ENCODE results near the gene INSIG1.

The INSIG1 gene

DNA sequence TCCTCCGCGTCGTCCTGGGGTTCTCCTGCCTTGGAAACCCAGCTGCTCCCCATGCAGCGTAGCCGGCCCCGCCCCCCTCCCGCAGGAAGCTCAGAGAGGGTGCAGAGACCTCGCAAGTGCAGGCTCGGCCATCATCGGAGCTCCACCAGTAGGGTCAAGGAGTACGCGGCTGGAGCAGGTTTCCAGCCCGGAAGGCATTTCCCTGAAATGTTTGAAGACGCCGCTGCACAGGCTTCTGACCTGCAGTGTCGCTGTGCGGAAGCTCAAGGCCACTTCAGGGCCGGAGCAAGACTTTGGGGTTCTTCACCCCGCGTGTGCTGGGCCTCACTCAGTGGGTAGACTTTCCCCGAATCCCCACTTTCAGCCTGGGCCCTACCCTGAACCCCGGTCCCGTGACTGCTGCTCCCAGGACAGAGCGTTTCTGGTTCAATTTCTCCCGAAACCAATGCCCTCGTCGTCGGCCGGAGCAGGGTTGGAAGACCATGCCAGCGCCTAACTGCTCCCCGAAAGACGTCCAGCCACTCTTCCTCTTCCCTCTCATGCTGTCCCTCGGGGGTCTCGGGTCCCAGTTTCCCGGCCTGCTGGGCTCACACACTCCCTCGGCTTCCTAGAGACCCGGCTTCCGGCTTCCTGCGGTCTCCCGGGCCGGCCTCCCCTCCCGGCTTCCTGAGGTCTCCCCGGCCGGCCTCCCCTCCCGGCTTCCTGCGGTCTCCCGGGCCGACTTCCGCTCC is 52.1 kb downstream of the INSIG1 start:
- DNase-seq (ENCODE audit: low read depth): no peak

- no peak for DNase-seq (ENCODE audit: low read depth)
These were observed 53.6 kb downstream of the INSIG1 start for GRCh38 chr7:155351120-155351870.

DNA sequence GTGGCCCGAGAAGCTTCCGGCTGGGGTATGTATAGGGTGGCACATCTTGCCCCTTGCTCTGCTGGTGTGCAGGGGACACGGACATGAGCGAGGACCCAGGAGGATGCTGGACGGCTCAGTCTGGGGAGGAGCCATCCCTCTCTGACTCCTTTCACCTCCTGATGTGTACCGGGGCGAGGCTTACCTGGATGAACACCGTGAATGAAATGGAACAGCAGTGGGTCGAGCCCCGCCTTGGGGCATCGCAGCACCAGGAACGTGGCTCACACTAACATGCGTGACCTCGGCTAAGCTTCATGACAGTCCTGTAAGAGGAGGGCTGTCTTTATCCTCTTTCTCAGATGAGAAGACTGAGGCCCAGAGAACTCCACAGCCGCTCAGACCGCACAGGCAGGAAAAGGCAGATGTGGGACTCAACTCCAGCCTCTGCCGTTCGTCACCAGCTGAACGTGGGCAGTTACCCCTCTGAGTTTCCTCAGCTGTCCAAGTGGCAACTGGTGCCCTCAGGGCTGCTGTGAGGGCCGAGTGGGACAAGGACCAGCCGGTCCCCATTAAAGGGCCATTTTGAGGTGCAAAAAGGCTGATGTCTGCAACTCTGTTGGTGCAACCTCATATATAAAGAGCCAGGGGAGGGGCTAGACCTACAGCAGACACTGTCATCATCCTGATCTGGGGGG is 54.5 kb downstream of the INSIG1 start:
- DNase-seq (ENCODE audit: low read depth): no peak

GRCh38 chr7:155352753-155353115 is 55.1 kb downstream of the INSIG1 start:
- no peak for DNase-seq (ENCODE audit: low read depth)

GRCh38 chr7:155353256-155353897 is 55.7 kb downstream of the INSIG1 start:
- DNase-seq (ENCODE audit: low read depth): no peak

DNA sequence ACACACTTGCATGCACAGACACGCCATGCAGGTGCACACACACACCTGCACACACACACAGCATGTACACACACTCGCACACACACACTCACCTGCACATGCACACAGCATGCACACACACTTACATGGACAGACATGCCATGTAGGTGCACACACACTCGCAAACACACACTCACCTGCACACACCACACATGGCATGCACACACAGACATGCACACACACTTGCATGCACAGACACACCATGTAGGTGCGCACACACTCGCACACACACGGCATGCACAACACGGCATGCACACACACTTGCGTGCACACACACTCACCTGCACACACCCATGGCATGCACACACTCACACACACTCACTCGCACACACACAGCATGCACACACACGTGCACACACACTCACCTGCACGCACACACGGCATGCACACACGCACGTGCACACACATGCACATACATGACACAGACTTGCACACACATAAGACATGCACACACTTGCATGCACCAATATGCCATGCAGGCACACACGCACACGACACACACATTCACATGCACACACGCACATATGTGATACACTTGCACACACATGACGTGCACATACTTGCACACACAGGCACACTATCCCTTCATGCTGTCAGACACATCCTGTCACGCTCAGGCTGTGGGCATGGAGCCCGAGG is 56.8 kb downstream of the INSIG1 start:
- DNase-seq (ENCODE audit: low read depth): no peak

- DNase-seq (ENCODE audit: low read depth): no peak
These were observed 57.5 kb downstream of the INSIG1 start for GRCh38 chr7:155355176-155355575.

GRCh38 chr7:155355745-155356144 is 58.1 kb downstream of the INSIG1 start:
- no peak for DNase-seq (ENCODE audit: low read depth)

DNA sequence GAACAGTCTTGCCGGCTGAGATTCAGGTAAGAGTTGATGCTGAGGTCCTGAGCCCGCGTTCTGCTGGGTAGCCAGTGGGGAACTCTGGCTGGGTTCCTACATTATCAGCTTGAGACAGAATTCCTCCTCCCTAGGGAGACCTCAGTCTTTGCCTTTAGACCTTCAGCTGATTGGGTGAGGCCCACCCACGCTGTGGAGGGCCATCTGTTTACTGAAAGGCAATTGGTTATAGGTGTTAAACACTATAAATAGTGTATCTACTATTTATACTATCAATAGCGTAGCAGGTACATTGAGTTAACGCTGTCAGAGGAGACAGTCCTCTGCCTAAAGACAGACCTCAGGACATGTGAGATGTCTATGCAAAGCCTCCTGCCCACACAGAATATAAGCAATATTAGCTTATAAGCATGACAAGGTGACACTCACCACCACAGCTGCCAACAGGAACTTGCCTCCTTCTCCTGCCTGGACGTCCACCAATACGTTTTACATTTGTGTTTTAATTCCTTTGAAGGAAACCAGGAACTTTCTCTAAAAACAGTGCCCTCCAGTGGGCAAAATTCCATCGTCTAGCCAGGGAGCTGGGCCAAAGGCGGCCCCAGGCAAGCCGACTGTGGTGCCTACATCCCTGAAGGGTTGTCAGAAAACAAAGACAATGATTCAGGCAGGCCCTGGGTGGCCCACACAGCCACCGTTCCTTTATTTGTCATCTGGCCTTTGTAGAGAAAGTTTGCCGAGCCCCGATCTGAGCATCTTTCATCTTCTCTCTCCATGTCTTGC is 58.8 kb downstream of the INSIG1 start:
- no peak for DNase-seq (ENCODE audit: low read depth)

- no peak for DNase-seq (ENCODE audit: low read depth)
These were observed 59.9 kb downstream of the INSIG1 start for GRCh38 chr7:155357573-155358041.

- no peak for DNase-seq (ENCODE audit: low read depth)
These were observed 60.6 kb downstream of the INSIG1 start for GRCh38 chr7:155358066-155358947.

DNA sequence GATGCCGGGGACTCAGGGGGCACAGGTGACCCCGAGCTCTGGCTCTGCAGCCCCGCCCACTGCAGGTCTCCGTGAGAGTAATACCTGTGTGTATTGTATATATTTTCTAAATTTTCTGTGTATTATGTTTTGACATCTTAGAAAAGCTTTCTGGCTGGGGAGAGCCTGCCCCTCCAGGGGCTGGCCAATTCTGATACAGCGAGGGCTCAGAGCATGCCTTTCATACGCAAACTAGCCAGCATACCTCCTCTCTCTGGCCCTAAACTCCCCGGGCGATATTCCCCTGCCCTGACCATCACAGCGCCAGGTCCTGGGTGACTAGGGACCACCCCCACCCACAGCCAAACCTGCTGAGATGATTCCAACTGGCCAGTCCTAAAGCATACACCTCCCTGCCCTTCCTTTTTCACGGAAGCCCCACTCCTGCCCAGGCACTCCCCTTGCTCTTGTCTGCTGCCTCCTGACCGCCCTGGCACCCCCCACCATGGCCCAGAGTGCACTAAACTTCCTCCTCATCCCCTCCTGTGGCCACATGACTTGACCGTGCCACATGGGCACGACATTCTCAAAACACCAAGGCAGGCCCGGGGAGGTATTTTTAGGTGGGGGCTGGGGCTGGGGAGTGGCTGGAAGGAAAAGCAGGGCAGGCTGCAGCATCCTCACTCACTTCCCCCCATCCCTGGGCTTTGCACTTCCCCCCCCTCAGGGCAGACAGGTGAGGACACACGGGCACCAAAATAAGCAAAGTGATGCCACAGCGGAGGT is 61.5 kb downstream of the INSIG1 start:
- DNase-seq (ENCODE audit: low read depth): no peak
